ENCODE results near the gene RIN3. TPM values are rescaled to one million over a fixed set of nuclear protein-coding genes. Genes with fewer than 3 reads are reported as not detected.

Gene RIN3
- total and polyA plus RNA-seq, 12 donors: 3.9 to 63.2 (median 30.3) TPM

DNA sequence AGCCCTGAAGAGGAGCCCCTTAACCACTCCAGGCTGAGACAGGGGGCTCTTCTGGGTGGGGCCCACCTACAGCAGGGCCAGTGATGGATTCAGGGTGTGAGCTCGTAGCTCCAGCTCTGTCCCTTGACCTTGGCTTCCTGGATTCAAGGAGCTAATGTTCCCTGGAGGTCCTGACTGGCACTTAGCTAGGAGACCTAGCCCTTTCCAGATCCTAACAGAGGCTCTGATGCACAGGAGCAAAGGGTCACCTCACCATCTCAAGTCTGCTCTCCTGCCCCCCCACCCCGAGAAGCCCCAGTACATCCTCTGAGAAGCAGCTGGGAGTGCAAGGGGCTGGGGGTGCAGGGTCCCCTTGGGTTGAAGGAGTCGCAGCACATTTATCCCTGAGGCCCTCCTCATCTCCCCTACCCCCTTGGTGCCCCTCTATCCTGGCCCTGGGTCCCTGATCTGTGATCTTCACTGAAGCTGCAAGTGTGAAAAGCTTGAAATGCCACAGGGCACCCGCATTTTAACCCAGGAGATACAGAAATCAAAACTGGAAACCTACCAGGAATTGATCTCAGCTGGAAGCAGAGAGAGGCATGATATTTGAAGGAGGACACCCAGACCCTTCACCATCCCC is 2.9 kb downstream of the RIN3 start:
- no peaks in the 10 kb centered on the region for H3K36me3 ChIP-seq (replicated peaks in 1 of 2)
- H3K4me3 ChIP-seq: no peak overlapping the region
- H3K27ac ChIP-seq: no peak overlapping the region
- no peaks in the 10 kb centered on the region for H3K9me3 ChIP-seq (replicated peaks in 1 of 3)
- no peaks in the 10 kb centered on the region for H3K27me3 ChIP-seq
- 70 to 89% (median 83%) methylated on average over 2 to 4 of the region's 4 CpGs for WGBS, 4 donors
- no peak for TF ChIP-seq POLR2A (IDR thresholded peaks at IDR 0.05)
- TF ChIP-seq, protein P1, sequence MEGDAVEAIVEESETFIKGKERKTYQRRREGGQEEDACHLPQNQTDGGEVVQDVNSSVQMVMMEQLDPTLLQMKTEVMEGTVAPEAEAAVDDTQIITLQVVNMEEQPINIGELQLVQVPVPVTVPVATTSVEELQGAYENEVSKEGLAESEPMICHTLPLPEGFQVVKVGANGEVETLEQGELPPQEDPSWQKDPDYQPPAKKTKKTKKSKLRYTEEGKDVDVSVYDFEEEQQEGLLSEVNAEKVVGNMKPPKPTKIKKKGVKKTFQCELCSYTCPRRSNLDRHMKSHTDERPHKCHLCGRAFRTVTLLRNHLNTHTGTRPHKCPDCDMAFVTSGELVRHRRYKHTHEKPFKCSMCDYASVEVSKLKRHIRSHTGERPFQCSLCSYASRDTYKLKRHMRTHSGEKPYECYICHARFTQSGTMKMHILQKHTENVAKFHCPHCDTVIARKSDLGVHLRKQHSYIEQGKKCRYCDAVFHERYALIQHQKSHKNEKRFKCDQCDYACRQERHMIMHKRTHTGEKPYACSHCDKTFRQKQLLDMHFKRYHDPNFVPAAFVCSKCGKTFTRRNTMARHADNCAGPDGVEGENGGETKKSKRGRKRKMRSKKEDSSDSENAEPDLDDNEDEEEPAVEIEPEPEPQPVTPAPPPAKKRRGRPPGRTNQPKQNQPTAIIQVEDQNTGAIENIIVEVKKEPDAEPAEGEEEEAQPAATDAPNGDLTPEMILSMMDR (IDR thresholded peaks at IDR 0.05): no peak
- peaks cover 20 to 32% of the 10 kb centered on the region in 2 donors for H3K4me1 ChIP-seq (replicated peaks in 1 of 2)
- intact Hi-C loops (cut with DNase I): no loop called here
- no peak for DNase-seq

DNA sequence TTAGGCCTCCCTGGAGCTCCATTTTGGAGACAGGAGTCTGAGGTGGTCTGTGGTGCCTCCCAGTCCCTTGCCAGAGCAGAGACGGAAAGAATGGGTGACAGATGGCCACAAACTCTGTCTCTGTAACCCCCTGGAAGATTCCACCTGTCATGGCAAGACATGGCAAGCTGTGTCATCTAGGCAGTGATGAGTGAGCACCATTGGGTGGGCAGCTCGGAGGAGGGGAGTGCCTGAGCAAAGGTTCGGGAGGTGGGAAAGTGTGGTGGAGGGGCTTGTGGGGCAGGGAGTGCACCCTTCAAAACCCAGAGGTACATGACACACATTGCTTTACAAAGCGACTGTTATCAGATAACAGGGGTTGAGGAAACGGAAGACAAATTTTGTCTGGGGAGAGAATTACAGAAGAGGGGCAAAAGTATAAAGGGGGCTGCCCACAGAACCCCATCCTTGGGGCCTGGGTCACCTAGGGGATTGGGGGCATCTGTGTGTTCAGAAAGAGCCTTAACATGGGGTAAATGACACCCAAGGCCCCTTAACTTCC is 3.5 kb downstream of the RIN3 start:
- peaks cover 20 to 32% of the 10 kb centered on the region in 2 donors for H3K4me1 ChIP-seq (replicated peaks in 1 of 2)
- no peak for DNase-seq

DNA sequence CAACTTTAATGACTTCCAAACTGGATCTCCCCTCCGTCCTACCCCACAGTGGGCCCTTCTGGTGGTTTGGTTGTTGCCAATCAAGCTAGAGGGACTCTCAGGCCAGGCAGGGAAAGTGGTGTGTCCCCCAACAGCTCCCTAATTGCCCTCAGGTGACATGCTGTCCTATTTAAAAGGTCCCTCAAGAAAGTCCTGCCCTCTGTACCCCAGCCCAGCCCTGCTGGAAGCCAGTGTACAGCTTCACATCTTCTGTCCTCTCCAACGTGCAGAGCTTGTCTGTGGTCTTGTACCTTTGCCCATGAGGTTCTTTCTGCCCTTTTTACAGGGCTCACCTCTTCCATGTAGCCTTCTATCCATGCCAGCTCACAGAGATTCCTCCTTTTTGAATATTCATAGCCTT is 4.2 kb downstream of the RIN3 start:
- Histone ChIP-seq H3K9me3 (replicated peaks in 1 of 3) (no peaks in the 10 kb centered on the region), H3K4me3 (no peak overlapping the region), H3K36me3 (replicated peaks in 1 of 2) (no peaks in the 10 kb centered on the region), H3K27me3 (no peaks in the 10 kb centered on the region), H3K27ac (no peak overlapping the region), H3K4me1 (replicated peaks in 1 of 2) (peaks cover 20 to 28% of the 10 kb centered on the region in 2 donors)
- intact Hi-C loops (cut with DNase I): no loop called here
- 80 to 93% (median 90%) methylated on average over 2 of the region's 2 CpGs for WGBS, 4 donors
- TF ChIP-seq, protein P1 (IDR thresholded peaks at IDR 0.05): no peak
- no peak for TF ChIP-seq POLR2A (IDR thresholded peaks at IDR 0.05)
- no peak for DNase-seq

More for the DNA sequence above, 3.5 kb downstream of the RIN3 start:
- Histone ChIP-seq H3K27ac (no peak overlapping the region), H3K36me3 (replicated peaks in 1 of 2) (no peaks in the 10 kb centered on the region), H3K4me3 (no peak overlapping the region), H3K9me3 (replicated peaks in 1 of 3) (no peaks in the 10 kb centered on the region), H3K27me3 (no peaks in the 10 kb centered on the region)
- TF ChIP-seq, protein P1 (IDR thresholded peaks at IDR 0.05): no peak
- no peak for TF ChIP-seq POLR2A (IDR thresholded peaks at IDR 0.05)
- intact Hi-C loops (cut with DNase I): no loop called here
- 83 to 91% (median 89%) methylated on average over 5 of the region's 5 CpGs for WGBS, 4 donors

DNA sequence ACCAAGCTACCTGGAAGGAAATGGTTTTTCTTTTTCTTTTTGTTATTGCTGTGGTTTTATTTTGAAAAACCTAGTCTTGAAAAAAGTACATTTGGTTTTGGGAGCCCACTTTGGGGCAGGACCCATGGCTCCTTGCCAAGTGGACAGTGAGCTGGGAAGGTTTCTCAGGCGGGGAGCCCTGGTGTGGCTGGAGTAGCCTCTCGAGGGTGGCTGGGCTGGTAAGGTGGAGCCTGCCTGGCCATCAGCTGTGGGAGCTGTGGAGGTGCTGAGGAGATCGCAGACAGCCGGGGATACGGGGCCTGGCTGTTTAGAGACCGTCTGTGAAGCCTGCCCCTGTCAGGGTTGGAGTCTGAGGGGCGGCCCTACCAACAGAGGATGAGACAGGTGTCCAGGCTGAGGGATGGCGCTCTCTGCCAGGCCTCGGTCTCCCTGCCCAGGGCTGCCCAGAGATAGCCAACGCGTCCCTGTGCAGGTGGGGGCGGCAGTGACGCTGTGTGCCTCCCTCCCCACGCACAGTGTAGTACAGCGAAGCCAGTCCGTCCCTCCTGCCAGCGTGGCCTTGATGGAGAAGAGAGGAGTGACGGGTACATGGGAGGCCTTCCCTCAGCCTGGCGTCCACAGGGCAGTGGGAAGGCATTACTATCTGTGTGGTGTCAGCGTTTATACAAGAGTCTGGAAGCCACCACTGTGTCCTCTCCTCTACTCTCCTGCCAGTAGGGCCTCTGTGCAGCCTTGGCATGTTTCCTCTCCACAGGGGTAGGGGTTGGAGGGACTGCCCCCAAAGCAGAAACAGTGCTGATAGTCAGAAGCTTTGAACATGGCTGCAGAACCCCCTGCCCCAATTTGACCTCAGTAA is 5.9 kb downstream of the RIN3 start:
- Histone ChIP-seq H3K27ac (peak overlapping the region; percentile 30 to 70 (median 65)), H3K36me3 (replicated peaks in 1 of 2) (no peaks in the 10 kb centered on the region), H3K4me3 (no peak overlapping the region), H3K9me3 (replicated peaks in 1 of 3) (no peaks in the 10 kb centered on the region), H3K27me3 (no peaks in the 10 kb centered on the region), H3K4me1 (replicated peaks in 1 of 2) (peaks cover 26% of the 10 kb centered on the region in 2 donors)
- intact Hi-C loops (cut with DNase I): no loop called here
- DNase-seq: peak in 5 of 7 donors; percentile 54 to 90 (median 73)
- TF ChIP-seq POLR2A (IDR thresholded peaks at IDR 0.05): no peak
- TF ChIP-seq, protein P1 (IDR thresholded peaks at IDR 0.05): no peak
- WGBS, 4 donors: 45 to 68% (median 64%) methylated on average over 9 to 20 of the region's 20 CpGs

Measured in adrenal gland (tissue), 12 donors.